ENCODE results near the gene DMAC2L. TPM values are rescaled to one million over a fixed set of nuclear protein-coding genes. Genes with fewer than 3 reads are reported as not detected.

Gene DMAC2L
- total RNA-seq, 1 experiment from 2014 or later = 14.0 TPM

DNA sequence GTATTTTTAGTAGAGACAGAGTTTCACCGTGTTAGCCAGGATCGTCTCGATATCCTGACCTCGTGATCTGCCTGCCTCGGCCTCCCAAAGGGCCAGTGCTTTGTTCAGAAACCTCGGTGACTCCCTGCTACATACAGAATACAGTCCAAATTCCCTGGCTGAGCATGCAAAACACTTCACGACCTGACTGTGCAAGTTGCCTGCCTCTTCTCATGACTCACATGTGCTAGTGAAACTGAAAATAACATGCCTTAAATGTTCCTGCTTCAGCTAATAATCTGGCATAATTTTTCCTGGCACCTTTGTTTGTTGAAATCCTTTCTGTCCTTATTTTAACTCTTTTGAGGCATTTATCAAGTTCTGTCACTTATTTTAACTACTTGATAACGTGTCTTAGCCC, 8.2 kb downstream of the DMAC2L start (continued):
- TF ChIP-seq, protein P1, sequence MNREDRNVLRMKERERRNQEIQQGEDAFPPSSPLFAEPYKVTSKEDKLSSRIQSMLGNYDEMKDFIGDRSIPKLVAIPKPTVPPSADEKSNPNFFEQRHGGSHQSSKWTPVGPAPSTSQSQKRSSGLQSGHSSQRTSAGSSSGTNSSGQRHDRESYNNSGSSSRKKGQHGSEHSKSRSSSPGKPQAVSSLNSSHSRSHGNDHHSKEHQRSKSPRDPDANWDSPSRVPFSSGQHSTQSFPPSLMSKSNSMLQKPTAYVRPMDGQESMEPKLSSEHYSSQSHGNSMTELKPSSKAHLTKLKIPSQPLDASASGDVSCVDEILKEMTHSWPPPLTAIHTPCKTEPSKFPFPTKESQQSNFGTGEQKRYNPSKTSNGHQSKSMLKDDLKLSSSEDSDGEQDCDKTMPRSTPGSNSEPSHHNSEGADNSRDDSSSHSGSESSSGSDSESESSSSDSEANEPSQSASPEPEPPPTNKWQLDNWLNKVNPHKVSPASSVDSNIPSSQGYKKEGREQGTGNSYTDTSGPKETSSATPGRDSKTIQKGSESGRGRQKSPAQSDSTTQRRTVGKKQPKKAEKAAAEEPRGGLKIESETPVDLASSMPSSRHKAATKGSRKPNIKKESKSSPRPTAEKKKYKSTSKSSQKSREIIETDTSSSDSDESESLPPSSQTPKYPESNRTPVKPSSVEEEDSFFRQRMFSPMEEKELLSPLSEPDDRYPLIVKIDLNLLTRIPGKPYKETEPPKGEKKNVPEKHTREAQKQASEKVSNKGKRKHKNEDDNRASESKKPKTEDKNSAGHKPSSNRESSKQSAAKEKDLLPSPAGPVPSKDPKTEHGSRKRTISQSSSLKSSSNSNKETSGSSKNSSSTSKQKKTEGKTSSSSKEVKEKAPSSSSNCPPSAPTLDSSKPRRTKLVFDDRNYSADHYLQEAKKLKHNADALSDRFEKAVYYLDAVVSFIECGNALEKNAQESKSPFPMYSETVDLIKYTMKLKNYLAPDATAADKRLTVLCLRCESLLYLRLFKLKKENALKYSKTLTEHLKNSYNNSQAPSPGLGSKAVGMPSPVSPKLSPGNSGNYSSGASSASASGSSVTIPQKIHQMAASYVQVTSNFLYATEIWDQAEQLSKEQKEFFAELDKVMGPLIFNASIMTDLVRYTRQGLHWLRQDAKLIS (CRISPR knock-in tag; IDR thresholded peaks at IDR 0.05; ENCODE audit: borderline replicate concordance) = no peak
- TF ChIP-seq JAZF1 (CRISPR knock-in tag; IDR thresholded peaks at IDR 0.05) (no peak), FOXP1 (CRISPR knock-in tag; IDR thresholded peaks at IDR 0.05; ENCODE audit: borderline replicate concordance) (no peak), TCF7 (CRISPR knock-in tag; IDR thresholded peaks at IDR 0.05; ENCODE audit: low read depth) (no peak), ESRRA (CRISPR knock-in tag; IDR thresholded peaks at IDR 0.05; ENCODE audit: borderline replicate concordance) (no peak), SOX15 (CRISPR knock-in tag; IDR thresholded peaks at IDR 0.05) (no peak), ELF4 (CRISPR knock-in tag; IDR thresholded peaks at IDR 0.05; ENCODE audit: low read depth) (no peak)
- TF ChIP-seq, protein P2, sequence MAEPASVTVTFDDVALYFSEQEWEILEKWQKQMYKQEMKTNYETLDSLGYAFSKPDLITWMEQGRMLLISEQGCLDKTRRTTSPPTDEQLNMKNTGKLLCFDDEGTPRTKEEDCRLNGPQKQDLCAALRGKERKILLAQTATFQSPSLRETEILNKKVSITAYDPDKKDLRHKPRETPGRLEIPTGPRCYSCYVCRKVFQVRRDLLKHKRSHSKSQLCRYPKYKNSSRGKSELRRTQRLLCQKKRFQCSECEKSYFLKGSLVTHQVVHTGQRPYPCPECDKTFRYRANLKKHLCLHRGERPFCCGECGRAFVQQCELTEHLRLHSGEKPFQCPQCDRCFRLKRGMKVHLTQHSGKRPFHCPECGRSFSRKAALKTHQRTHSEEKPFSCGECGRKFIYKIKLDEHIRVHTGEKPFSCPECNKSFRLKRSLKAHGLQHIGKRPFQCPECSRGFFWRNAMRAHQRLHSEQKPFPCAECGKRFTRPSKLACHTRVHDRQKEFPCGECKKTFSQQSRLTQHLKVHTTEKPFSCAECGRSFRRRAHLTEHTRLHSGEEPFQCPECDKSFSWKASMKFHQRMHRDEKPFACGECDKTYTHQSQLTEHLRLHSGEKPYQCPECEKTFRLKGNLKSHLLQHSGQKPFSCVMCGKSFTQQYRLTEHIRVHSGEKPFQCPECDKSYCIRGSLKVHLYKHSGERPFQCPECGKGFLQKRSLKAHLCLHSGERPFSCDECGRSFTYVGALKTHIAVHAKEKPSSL (CRISPR knock-in tag; conservative IDR thresholded peaks at IDR 0.05) = no peak
- TF ChIP-seq, protein P3, sequence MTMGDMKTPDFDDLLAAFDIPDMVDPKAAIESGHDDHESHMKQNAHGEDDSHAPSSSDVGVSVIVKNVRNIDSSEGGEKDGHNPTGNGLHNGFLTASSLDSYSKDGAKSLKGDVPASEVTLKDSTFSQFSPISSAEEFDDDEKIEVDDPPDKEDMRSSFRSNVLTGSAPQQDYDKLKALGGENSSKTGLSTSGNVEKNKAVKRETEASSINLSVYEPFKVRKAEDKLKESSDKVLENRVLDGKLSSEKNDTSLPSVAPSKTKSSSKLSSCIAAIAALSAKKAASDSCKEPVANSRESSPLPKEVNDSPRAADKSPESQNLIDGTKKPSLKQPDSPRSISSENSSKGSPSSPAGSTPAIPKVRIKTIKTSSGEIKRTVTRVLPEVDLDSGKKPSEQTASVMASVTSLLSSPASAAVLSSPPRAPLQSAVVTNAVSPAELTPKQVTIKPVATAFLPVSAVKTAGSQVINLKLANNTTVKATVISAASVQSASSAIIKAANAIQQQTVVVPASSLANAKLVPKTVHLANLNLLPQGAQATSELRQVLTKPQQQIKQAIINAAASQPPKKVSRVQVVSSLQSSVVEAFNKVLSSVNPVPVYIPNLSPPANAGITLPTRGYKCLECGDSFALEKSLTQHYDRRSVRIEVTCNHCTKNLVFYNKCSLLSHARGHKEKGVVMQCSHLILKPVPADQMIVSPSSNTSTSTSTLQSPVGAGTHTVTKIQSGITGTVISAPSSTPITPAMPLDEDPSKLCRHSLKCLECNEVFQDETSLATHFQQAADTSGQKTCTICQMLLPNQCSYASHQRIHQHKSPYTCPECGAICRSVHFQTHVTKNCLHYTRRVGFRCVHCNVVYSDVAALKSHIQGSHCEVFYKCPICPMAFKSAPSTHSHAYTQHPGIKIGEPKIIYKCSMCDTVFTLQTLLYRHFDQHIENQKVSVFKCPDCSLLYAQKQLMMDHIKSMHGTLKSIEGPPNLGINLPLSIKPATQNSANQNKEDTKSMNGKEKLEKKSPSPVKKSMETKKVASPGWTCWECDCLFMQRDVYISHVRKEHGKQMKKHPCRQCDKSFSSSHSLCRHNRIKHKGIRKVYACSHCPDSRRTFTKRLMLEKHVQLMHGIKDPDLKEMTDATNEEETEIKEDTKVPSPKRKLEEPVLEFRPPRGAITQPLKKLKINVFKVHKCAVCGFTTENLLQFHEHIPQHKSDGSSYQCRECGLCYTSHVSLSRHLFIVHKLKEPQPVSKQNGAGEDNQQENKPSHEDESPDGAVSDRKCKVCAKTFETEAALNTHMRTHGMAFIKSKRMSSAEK (CRISPR knock-in tag; IDR thresholded peaks at IDR 0.05; ENCODE audit: borderline replicate concordance) = no peak

DNA sequence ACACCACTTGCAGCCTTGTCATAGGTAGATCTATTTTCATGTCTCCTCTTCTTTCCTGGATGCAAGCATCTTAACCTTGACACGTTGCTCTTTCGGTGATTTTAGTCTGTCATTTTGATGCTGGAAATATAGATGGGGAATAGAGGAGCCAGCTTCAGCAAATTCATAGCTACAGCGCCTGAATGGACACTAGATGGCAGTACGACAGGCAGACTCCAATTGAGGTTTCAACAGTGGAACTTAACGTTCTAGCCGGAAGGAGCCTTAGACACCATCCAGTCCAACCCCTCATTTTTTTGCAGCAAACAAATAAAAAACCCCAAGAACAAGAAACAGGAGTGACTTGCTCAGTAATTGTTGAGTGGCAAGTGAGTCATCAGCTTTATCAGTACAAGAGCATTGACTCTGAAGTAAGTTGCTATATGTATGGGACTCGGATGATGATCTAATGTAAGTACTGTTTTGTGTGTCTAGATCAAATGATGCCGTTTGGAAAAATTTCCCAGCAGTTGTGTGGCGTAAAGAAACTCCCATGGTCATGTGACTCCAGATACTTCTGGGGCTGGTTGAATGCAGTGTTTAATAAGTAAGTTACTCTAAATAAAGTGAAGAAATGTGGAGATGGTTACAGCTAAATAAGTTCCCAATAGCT, 9.0 kb downstream of the DMAC2L start:
- Mint-ChIP-seq H3K27ac (no peak overlapping the region), H3K27me3 (ENCODE audit: low read depth) (no peaks in the 10 kb centered on the region), H3K9me3 (peaks cover 2% of the 10 kb centered on the region), H3K4me1 (0 out of 2 replicates have a peak, but pooled peaks cover 3% of the 10 kb centered on the region), H3K36me3 (peaks cover 16% of the 10 kb centered on the region), H3K4me3 (no peak overlapping the region)
- DNase-seq (ENCODE audit: low spot score) = peak; percentile 47
- CTCF ChIA-PET = interaction anchor here (0.6 to 2.5 kb wide), 37 partner anchors 8 to 562 kb away, joined by 3 to 24 read pairs (median 3); partner anchors contain the start of genes DMAC2L, L2HGDH and MAP4K5
- peak; percentile 98 for ATAC-seq
- POLR2A ChIA-PET = no interaction called here
- TF ChIP-seq, protein P4, sequence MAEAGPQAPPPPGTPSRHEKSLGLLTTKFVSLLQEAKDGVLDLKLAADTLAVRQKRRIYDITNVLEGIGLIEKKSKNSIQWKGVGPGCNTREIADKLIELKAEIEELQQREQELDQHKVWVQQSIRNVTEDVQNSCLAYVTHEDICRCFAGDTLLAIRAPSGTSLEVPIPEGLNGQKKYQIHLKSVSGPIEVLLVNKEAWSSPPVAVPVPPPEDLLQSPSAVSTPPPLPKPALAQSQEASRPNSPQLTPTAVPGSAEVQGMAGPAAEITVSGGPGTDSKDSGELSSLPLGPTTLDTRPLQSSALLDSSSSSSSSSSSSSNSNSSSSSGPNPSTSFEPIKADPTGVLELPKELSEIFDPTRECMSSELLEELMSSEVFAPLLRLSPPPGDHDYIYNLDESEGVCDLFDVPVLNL (CRISPR knock-in tag; IDR thresholded peaks at IDR 0.05; ENCODE audit: borderline replicate concordance, low read depth) = no peak
- TF ChIP-seq, protein P1 (CRISPR knock-in tag; IDR thresholded peaks at IDR 0.05; ENCODE audit: borderline replicate concordance) = no peak
- TF ChIP-seq, protein P5, sequence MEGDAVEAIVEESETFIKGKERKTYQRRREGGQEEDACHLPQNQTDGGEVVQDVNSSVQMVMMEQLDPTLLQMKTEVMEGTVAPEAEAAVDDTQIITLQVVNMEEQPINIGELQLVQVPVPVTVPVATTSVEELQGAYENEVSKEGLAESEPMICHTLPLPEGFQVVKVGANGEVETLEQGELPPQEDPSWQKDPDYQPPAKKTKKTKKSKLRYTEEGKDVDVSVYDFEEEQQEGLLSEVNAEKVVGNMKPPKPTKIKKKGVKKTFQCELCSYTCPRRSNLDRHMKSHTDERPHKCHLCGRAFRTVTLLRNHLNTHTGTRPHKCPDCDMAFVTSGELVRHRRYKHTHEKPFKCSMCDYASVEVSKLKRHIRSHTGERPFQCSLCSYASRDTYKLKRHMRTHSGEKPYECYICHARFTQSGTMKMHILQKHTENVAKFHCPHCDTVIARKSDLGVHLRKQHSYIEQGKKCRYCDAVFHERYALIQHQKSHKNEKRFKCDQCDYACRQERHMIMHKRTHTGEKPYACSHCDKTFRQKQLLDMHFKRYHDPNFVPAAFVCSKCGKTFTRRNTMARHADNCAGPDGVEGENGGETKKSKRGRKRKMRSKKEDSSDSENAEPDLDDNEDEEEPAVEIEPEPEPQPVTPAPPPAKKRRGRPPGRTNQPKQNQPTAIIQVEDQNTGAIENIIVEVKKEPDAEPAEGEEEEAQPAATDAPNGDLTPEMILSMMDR (IDR thresholded peaks at IDR 0.05) = peak; percentile 41
- no peak for TF ChIP-seq NR2C2 (CRISPR knock-in tag; IDR thresholded peaks at IDR 0.05)
